ENCODE data around the gene PDIA5.

Gene PDIA5

GRCh38 chr3:123122057-123122456, 55.2 kb downstream of the PDIA5 start:
- no peak for DNase-seq

GRCh38 chr3:123122525-123123315, 55.9 kb downstream of the PDIA5 start:
- DNase-seq, result no peak

- DNase-seq, result peak; percentile 49
Observed at GRCh38 chr3:123123716-123124616, 57.1 kb downstream of the PDIA5 start.

- no peak for DNase-seq
Observed at GRCh38 chr3:123124971-123125370, 58.1 kb downstream of the PDIA5 start.

- DNase-seq, result no peak
Observed at GRCh38 chr3:123126031-123126430, 59.2 kb downstream of the PDIA5 start.

- no peak for DNase-seq
Observed at GRCh38 chr3:123126653-123127052, 59.8 kb downstream of the PDIA5 start.

- no peak for DNase-seq
Observed at GRCh38 chr3:123129092-123129491, 62.3 kb downstream of the PDIA5 start.

- no peak for DNase-seq
Observed at GRCh38 chr3:123129532-123129931, 62.7 kb downstream of the PDIA5 start.

- no peak for DNase-seq
Observed at GRCh38 chr3:123130079-123130750, 63.4 kb downstream of the PDIA5 start.

GRCh38 chr3:123134671-123135070, 67.8 kb downstream of the PDIA5 start:
- no peak for DNase-seq

- no peak for DNase-seq
Observed at GRCh38 chr3:123137001-123137400, 70.2 kb downstream of the PDIA5 start.

GRCh38 chr3:123138839-123139444, 72.1 kb downstream of the PDIA5 start:
- DNase-seq, result no peak

- no peak for DNase-seq
Observed at GRCh38 chr3:123139522-123139921, 72.7 kb downstream of the PDIA5 start.

- DNase-seq, result no peak
Observed at GRCh38 chr3:123140550-123140949, 73.7 kb downstream of the PDIA5 start.

- no peak for DNase-seq
Observed at GRCh38 chr3:123141276-123141675, 74.5 kb downstream of the PDIA5 start.

- no peak for DNase-seq
Observed at GRCh38 chr3:123143669-123144411, 77.0 kb downstream of the PDIA5 start.

- DNase-seq, result no peak
Observed at GRCh38 chr3:123147754-123148535, 81.1 kb downstream of the PDIA5 start.

GRCh38 chr3:123148772-123149171, 81.9 kb downstream of the PDIA5 start:
- DNase-seq, result no peak

- no peak for DNase-seq
Observed at GRCh38 chr3:123149525-123149924, 82.7 kb downstream of the PDIA5 start.

GRCh38 chr3:123150449-123151215, 83.8 kb downstream of the PDIA5 start:
- no peak for DNase-seq
